BE2C (cell line): Measurements from ENCODE around the gene PRX.
A peak's percentile ranks its signal among the peaks of the same experiment; 100 is the strongest.

Experiments
- DNase-seq: peaks from one replicate; pipeline ENCODE4 v3.0.0-alpha.2; 2020
- H3K27me3 ChIP-seq: fragments of 250-450 bp; sonication (Bioruptor Pico); 2 replicates; pipeline ENCODE4 v1.5.1; 2020; ENCODE audit warnings: mild to moderate bottlenecking
- H3K36me3 ChIP-seq: fragments of 250-450 bp; sonication (Bioruptor Pico); 2 replicates; pipeline ENCODE4 v1.5.1; 2020; ENCODE audit warnings: mild to moderate bottlenecking
- H3K4me1 ChIP-seq: fragments of 250-450 bp; sonication (Bioruptor Pico); 2 replicates; pipeline ENCODE4 v1.5.1; 2020
- H3K4me3 ChIP-seq: 2 replicates; pipeline ENCODE4 v1.5.1; 2011; ENCODE audit warnings: low read depth, low read length
- H3K9me3 ChIP-seq: fragments of 250-450 bp; sonication (Bioruptor Pico); 2 replicates; pipeline ENCODE4 v1.5.1; 2020
- TF ChIP-seq, protein P1 (sequence below): IDR thresholded peaks from 2 replicates; pipeline ENCODE4 v1.5.1; 2012; ENCODE audit warnings: mild to moderate bottlenecking, low read depth, low read length

Gene PRX

DNA sequence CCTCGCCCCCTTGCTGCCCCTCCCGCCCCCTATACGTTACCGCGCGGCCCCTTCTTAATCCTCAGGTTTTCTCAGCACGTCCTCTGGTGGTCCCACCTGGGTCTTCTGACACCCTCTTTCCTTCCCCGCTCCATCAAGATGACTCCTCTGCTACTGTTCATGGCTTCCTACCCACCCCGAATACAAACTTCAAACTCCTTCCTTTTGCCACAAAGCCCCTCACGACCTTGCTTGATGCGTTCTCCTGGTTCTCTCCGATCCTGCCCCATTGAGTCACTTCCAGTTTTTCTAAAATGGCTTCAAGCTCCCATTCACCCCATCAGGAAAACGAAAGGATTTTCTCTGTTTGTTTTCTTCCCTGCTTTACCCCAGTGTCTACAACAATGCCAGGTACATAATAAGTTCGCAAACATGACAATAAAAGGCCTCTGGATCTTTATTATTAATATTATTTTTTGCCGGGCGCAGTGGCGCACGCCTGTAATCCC lies 31.7 kb upstream of the PRX start:
- H3K27me3 ChIP-seq = no peaks in the 10 kb centered on the region
- TF ChIP-seq, protein P1, sequence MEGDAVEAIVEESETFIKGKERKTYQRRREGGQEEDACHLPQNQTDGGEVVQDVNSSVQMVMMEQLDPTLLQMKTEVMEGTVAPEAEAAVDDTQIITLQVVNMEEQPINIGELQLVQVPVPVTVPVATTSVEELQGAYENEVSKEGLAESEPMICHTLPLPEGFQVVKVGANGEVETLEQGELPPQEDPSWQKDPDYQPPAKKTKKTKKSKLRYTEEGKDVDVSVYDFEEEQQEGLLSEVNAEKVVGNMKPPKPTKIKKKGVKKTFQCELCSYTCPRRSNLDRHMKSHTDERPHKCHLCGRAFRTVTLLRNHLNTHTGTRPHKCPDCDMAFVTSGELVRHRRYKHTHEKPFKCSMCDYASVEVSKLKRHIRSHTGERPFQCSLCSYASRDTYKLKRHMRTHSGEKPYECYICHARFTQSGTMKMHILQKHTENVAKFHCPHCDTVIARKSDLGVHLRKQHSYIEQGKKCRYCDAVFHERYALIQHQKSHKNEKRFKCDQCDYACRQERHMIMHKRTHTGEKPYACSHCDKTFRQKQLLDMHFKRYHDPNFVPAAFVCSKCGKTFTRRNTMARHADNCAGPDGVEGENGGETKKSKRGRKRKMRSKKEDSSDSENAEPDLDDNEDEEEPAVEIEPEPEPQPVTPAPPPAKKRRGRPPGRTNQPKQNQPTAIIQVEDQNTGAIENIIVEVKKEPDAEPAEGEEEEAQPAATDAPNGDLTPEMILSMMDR = peak; percentile 44
- no peaks in the 10 kb centered on the region for H3K9me3 ChIP-seq
- H3K4me1 ChIP-seq = peaks cover 9% of the 10 kb centered on the region
- no peak for DNase-seq
- H3K36me3 ChIP-seq = peaks cover 23% of the 10 kb centered on the region
- peak overlapping the region; percentile 74 for H3K4me3 ChIP-seq

DNA sequence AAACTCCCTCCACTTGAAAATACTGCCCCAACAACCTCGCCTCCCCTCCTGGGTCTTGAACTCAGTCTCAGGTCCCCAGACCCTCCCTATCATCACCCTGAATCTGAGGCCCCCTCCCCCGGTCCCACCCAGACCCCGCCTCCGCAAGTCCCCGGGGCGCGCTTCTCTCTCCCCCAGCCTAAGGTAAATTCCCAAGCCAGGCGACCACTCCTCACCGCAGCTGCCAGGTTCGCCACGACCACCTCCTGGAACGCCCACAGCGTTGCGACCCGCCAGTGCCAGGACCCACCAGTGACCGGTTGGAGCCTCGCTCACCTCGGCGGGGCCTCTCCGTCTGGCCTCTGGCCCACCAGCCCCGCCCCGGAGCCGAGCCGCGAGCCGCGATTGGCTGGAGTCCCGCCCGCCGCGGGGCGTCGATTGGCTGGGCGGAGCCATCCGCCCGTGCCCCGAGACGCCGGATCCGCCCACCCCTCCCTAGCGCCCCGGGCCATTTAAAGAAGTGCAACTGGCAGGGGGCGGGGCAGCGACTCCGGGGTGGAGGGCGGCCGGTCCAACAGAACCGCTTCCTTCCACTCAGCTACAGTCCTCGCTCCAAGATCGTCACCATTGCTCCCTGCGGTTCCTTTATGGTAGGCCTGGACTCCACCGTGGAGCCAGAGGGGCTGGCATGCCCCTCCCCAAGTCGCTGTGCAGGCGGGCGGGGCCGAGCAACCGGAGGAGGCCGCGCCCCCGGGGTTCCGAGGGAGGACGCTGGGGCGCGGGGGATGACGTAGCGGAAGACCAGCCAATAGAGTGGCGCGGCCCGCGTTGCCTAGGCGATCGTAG lies 31.0 kb upstream of the PRX start, which contains the start of gene SERTAD3:
SERTAD3 (minus strand) TSS at position 336 of the 825 bp plus-strand sequence. CDS start 2,255 bp downstream, outside the sequence.
- peak; percentile 99 for DNase-seq
- no peaks in the 10 kb centered on the region for H3K9me3 ChIP-seq
- TF ChIP-seq, protein P1 = no peak
- H3K4me3 ChIP-seq = peak within 1 kb of the TSS; percentile 74
- peaks cover 23% of the 10 kb centered on the region for H3K36me3 ChIP-seq
- H3K27me3 ChIP-seq = no peaks in the 10 kb centered on the region
- H3K4me1 ChIP-seq = peaks cover 9% of the 10 kb centered on the region

DNA sequence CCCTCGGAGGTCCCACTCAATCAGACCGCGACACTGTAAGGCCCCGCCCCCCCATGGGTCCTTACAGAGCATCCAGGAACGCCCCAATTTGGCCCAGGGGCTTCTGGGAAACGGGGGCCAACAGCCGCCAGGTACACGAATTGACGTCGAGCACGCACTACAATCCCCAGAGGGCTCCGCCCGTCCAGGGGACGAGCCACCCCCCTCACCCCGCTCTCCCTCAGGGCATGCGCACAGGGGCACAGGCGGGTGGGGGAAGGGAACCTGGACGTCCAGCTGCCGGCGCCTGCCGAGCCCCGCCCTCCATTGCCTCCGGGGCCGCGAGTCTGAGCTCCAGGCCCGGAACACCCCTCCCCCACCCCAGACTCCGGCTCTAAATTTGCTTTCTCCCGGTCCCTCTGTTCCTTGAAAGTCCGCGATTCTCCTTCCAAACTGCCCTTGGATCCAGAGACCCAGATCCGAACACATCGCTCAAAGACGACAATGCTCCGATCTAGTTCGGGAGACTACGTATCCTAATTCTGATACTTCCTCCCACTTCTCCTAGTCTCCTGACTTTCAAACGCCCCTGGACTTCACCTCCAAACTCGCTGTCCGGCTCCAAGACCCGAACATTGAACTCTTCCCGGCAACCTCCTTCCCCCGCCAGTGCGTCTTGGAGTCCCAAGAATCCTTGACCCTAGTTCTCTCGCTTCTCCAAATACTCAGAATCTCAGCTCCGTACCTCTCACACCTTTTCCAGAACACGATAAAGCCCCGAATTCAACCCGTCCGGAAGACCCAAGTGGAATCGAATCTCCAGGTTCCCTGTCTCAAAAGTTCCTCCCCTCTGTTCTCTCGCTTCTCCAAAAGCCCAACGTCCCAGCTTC lies 30.2 kb upstream of the PRX start:
- DNase-seq = peak; percentile 100
- peak overlapping the region; percentile 74 for H3K4me3 ChIP-seq
- peaks cover 9% of the 10 kb centered on the region for H3K4me1 ChIP-seq
- no peaks in the 10 kb centered on the region for H3K27me3 ChIP-seq
- peaks cover 23% of the 10 kb centered on the region for H3K36me3 ChIP-seq
- no peaks in the 10 kb centered on the region for H3K9me3 ChIP-seq
- TF ChIP-seq, protein P1 = no peak

DNA sequence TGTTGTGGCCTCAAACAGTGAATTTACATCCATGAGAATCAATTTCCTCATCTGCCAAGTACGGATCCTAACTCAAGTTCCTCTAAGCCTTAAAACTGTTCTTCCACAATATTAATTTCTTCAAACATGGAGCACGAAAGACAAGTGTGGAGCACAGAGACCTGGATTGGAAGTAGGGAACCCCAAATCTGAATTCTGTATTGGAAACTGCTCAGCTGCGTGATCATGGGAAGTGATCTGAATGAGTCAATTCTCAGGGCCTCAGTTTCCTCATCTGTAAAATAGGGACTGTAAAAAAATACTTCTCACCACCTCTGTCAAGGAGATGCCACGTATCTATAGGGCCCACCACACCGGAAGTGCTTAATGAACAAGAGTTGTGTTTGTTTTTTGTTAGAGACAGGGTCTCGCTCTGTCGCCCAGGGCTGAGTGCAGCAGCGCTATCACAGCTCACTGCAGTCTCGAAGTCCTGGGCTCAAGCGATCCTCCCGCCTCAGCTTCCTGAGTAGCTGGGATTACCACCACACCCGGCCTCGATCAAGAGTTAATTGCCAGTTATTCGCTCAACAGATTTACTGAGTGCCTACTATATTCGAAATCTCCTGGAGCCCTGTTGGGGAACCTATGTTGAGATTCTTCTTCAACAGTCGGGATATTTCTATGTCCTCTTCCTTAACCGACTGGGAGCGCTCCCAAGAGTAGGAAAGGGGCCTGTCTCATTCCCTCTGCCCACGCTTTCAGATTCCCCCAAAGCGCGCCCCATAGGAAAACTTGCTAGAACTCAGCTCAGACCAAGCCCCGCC lies 29.4 kb upstream of the PRX start:
- peak overlapping the region; percentile 74 for H3K4me3 ChIP-seq
- peaks cover 23% of the 10 kb centered on the region for H3K36me3 ChIP-seq
- H3K27me3 ChIP-seq = no peaks in the 10 kb centered on the region
- TF ChIP-seq, protein P1 = no peak
- H3K9me3 ChIP-seq = no peaks in the 10 kb centered on the region
- peaks cover 9% of the 10 kb centered on the region for H3K4me1 ChIP-seq
- DNase-seq = no peak

DNA sequence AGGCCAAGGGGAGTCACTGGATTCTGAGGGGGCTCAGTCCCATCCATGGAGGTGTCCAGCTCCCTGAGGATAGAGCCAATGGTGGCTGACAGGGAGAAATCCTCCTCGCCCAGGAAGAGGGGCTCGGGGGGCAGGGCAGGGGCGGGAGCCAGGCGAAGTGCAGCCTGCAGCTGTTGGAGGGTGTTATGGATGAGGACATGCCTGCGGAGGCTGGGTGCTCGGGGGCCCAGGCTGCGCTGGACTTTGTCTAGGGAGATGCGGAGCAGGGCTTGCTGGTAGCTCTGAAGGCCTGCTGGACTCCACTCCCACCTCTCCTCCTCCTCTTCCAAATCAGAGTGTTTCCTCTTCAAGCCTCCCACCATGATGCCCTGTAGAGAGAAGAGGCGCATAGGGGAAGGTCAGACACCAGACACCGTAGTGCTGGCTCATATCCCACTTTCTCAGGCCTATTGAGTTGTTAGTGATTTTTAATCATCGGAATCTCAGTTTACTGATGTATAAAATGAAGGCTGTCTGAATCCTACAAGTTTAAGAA lies 28.6 kb upstream of the PRX start:
- H3K4me1 ChIP-seq = peaks cover 9% of the 10 kb centered on the region
- TF ChIP-seq, protein P1 = no peak
- H3K9me3 ChIP-seq = no peaks in the 10 kb centered on the region
- no peak for DNase-seq
- no peaks in the 10 kb centered on the region for H3K27me3 ChIP-seq
- H3K36me3 ChIP-seq = peaks cover 23% of the 10 kb centered on the region
- no peak overlapping the region for H3K4me3 ChIP-seq
